HEK293 (cell line): ENCODE measurements around the gene RPL7A.

Source experiments
- ATF2 ChIP-seq: fragments of 450-650 bp; formaldehyde crosslinking; IDR thresholded peaks from 2 replicates; pipeline ENCODE4 v1.5.1; 2016; ENCODE audit warnings: missing biosample characterization, missing genetic modification characterization, low read depth
- CTCF ChIP-seq: fragments of 450-650 bp; formaldehyde crosslinking; IDR thresholded peaks from 2 replicates; pipeline ENCODE4 v1.5.1; 2016; ENCODE audit warnings: missing biosample characterization, missing genetic modification characterization
- ZNF138 ChIP-seq: fragments of 450-650 bp; formaldehyde crosslinking; IDR thresholded peaks from 2 replicates; pipeline ENCODE4 v1.5.1; 2016; ENCODE audit warnings: missing biosample characterization, missing genetic modification characterization, borderline replicate concordance
- ZNF24 ChIP-seq: fragments of 450-650 bp; formaldehyde crosslinking; IDR thresholded peaks from 2 replicates; pipeline ENCODE4 v1.5.1; 2016; ENCODE audit warnings: missing biosample characterization, missing genetic modification characterization
- ZNF274 ChIP-seq, 2 experiments: fragments of 200-500 bp in 1 of 2; fragments of 450-650 bp in 1 of 2; sonication (Bioruptor generic) in 1 of 2; formaldehyde crosslinking in 1 of 2; IDR thresholded peaks; 2 replicates each; pipeline versions ENCODE4 v1.5.1 to v1.6.1; 2014 to 2016; ENCODE audit warnings: borderline replicate concordance in 1 of 2, inconsistent platforms in 1 of 2, low read length in 1 of 2, missing biosample characterization in 1 of 2, missing genetic modification characterization in 1 of 2
- ZNF423 ChIP-seq: fragments of 450-650 bp; formaldehyde crosslinking; IDR thresholded peaks from 2 replicates; pipeline ENCODE4 v1.5.1; 2016; ENCODE audit warnings: missing biosample characterization, missing genetic modification characterization
- ZNF558 ChIP-seq: fragments of 450-650 bp; formaldehyde crosslinking; IDR thresholded peaks from 2 replicates; pipeline ENCODE4 v1.5.1; 2016; ENCODE audit warnings: missing biosample characterization, missing genetic modification characterization
- ZNF596 ChIP-seq: fragments of 450-650 bp; IDR thresholded peaks from 2 replicates; pipeline ENCODE4 v1.5.0; 2018; ENCODE audit warnings: missing biosample characterization, mild to moderate bottlenecking, missing genetic modification characterization, moderate library complexity
- ZSCAN18 ChIP-seq: fragments of 450-650 bp; formaldehyde crosslinking; IDR thresholded peaks from 2 replicates; pipeline ENCODE4 v1.5.1; 2016; ENCODE audit warnings: missing biosample characterization, missing genetic modification characterization
- ZSCAN23 ChIP-seq: fragments of 450-650 bp; formaldehyde crosslinking; IDR thresholded peaks from 2 replicates; pipeline ENCODE4 v1.5.1; 2016; ENCODE audit warnings: missing biosample characterization, missing genetic modification characterization
- ZSCAN4 ChIP-seq: fragments of 450-650 bp; formaldehyde crosslinking; IDR thresholded peaks from 2 replicates; pipeline ENCODE4 v1.5.1; 2017; ENCODE audit warnings: missing biosample characterization, missing genetic modification characterization
- TF ChIP-seq, protein P1 (sequence below): fragments of 450-650 bp; formaldehyde crosslinking; IDR thresholded peaks from 2 replicates; pipeline ENCODE4 v1.5.1; 2016; ENCODE audit warnings: missing biosample characterization, missing genetic modification characterization

GRCh38 chr9:133389025-133389557, 41.1 kb downstream of the RPL7A start:
- TF ChIP-seq, protein P1, sequence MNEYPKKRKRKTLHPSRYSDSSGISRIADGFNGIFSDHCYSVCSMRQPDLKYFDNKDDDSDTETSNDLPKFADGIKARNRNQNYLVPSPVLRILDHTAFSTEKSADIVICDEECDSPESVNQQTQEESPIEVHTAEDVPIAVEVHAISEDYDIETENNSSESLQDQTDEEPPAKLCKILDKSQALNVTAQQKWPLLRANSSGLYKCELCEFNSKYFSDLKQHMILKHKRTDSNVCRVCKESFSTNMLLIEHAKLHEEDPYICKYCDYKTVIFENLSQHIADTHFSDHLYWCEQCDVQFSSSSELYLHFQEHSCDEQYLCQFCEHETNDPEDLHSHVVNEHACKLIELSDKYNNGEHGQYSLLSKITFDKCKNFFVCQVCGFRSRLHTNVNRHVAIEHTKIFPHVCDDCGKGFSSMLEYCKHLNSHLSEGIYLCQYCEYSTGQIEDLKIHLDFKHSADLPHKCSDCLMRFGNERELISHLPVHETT (tag by site-specific recombination) = no peak
- no peak for TF ChIP-seq ATF2 (tag by site-specific recombination)
- TF ChIP-seq CTCF (tag by site-specific recombination) = no peak
- TF ChIP-seq ZNF558 (tag by site-specific recombination) = no peak
- TF ChIP-seq ZSCAN4 = no peak
- no peak for TF ChIP-seq ZNF24 (tag by site-specific recombination)
- no peak for TF ChIP-seq ZSCAN18
- no peak for TF ChIP-seq ZNF274 (IDR thresholded peaks at IDR 0.05; ENCODE audit: low read length)
- no peak for TF ChIP-seq ZNF274 (tag by site-specific recombination; IDR thresholded peaks at IDR 0.05; ENCODE audit: borderline replicate concordance)
- no peak for TF ChIP-seq ZSCAN23 (tag by site-specific recombination)
- TF ChIP-seq ZNF596 (tag by site-specific recombination) = no peak
- TF ChIP-seq ZNF138 (tag by site-specific recombination) = no peak
- no peak for TF ChIP-seq ZNF423 (tag by site-specific recombination)
